GM12865 (cell line): ENCODE measurements around the gene CACNA1B.

Experiments used
- DNase-seq: peaks from one replicate; pipeline ENCODE4 v3.0.0; 2010; ENCODE audit warnings: low read depth
- H3K4me3 ChIP-seq: 2 replicates; pipeline ENCODE4 v1.5.1; 2011; ENCODE audit warnings: mild to moderate bottlenecking, low read depth, low read length, control low read depth
- TF ChIP-seq, protein P1 (sequence below): IDR thresholded peaks from 2 replicates; pipeline ENCODE4 v1.5.1; 2011; ENCODE audit warnings: low read length, control low read depth, low read depth, inconsistent platforms; ENCODE audit not compliant: insufficient read depth; ENCODE audit errors: missing control alignments

The CACNA1B gene

DNA sequence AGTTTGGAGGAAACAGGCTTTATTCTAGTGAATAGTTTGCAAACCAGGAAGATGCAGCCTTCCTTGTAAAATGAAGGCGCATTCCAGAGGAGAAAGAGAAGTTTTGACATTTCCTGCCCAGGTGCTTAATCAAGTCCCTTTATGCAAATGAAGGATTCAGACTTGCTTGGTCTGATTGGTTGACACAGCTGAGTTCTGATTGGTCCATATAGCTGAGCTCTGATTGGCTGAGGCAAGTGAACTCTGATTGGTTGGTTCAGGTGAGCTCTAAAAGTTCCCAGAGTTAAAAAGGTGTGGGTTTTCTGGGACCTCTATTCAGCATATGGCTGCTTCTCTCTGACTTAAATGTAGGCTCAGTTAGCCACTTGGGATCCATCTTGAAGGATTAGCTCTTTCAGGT lies 151.0 kb downstream of the CACNA1B start:
- DNase-seq: no peak
- TF ChIP-seq, protein P1, sequence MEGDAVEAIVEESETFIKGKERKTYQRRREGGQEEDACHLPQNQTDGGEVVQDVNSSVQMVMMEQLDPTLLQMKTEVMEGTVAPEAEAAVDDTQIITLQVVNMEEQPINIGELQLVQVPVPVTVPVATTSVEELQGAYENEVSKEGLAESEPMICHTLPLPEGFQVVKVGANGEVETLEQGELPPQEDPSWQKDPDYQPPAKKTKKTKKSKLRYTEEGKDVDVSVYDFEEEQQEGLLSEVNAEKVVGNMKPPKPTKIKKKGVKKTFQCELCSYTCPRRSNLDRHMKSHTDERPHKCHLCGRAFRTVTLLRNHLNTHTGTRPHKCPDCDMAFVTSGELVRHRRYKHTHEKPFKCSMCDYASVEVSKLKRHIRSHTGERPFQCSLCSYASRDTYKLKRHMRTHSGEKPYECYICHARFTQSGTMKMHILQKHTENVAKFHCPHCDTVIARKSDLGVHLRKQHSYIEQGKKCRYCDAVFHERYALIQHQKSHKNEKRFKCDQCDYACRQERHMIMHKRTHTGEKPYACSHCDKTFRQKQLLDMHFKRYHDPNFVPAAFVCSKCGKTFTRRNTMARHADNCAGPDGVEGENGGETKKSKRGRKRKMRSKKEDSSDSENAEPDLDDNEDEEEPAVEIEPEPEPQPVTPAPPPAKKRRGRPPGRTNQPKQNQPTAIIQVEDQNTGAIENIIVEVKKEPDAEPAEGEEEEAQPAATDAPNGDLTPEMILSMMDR: no peak
- no peak overlapping the region for H3K4me3 ChIP-seq

DNA sequence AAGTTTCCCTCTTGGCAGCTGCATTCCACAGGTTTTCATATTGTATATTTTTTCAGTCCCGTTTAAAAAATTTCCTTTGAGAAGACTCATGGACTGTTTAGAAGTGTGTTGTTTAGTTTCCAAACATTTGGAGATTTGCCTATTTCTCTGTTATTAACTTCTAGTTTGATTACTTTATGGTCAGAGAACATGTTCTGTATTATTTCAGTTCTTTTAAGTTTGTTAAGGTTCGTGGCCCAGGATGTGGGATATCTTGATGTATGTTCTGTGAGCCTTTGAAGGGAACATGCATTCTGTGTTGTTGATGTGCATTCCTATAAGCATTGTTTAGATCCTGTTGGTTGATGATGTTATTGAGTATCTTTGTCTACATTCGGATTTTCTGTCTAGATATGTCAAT lies 153.6 kb downstream of the CACNA1B start:
- TF ChIP-seq, protein P1: no peak

DNA sequence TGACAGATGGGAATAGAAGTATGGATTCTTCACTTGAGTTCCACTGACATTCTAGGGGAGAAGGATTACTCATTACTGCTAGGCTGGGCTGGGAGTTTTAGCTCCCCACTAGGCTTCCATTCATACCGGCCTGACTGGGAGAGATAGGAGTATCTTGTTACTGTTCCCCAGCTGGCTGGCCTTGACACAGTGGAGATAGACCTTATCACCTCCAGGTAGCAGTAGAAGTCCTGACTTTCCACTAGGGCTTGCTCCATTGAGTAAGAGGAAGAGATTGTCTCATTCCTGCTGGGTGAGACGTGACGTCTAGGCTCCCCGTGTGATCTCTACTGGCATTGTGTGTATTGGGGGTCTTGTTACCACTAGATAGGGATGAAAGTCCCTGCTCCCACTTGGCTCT lies 156.4 kb downstream of the CACNA1B start:
- H3K4me3 ChIP-seq: no peak overlapping the region
- DNase-seq: no peak
- TF ChIP-seq, protein P1: no peak

More for the DNA sequence above, 153.6 kb downstream of the CACNA1B start:
- H3K4me3 ChIP-seq: no peak overlapping the region
- no peak for DNase-seq

DNA sequence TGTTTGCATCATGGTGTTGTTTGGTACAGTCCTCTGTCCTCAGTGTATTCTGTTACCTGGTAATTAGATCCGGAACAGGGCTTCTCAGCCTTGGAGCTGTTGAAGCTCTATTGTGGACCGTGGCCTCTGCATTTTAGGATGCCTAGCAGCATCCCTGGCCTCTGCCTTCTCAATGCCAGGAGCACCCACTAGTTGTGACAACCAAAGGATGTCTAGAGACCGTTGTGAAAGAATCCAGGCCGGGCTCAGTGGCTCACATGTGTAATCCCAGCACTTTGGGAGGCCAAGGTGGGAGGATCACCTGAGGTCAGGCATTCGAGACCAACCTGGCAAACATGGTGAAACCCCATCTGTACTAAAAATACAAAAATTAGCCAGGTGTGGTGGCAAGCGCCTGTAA lies 159.6 kb downstream of the CACNA1B start:
- TF ChIP-seq, protein P1: no peak
- H3K4me3 ChIP-seq: no peak overlapping the region
- no peak for DNase-seq

DNA sequence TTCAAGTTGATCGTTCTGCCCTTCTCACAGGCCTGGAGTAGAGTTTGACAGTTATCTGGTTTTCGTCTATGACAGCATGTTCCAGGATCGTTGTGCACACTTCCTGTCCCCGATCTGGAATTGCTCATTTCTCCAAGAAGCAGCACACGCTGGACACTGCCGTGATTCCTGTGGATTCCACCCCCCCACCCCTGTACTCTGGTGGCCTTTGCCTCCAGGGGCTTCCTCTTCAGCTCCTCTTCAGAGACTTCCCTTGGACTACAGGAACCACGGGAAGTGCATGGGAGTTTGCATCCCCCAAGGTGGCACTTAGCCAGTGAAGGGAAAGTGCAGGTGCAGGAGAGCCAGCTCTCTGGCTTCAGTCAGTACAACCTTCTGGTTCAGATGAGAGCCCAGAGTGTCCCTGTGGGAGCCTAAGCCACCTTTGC lies 160.7 kb downstream of the CACNA1B start:
- no peak for DNase-seq
- TF ChIP-seq, protein P1: no peak
- H3K4me3 ChIP-seq: no peak overlapping the region

DNA sequence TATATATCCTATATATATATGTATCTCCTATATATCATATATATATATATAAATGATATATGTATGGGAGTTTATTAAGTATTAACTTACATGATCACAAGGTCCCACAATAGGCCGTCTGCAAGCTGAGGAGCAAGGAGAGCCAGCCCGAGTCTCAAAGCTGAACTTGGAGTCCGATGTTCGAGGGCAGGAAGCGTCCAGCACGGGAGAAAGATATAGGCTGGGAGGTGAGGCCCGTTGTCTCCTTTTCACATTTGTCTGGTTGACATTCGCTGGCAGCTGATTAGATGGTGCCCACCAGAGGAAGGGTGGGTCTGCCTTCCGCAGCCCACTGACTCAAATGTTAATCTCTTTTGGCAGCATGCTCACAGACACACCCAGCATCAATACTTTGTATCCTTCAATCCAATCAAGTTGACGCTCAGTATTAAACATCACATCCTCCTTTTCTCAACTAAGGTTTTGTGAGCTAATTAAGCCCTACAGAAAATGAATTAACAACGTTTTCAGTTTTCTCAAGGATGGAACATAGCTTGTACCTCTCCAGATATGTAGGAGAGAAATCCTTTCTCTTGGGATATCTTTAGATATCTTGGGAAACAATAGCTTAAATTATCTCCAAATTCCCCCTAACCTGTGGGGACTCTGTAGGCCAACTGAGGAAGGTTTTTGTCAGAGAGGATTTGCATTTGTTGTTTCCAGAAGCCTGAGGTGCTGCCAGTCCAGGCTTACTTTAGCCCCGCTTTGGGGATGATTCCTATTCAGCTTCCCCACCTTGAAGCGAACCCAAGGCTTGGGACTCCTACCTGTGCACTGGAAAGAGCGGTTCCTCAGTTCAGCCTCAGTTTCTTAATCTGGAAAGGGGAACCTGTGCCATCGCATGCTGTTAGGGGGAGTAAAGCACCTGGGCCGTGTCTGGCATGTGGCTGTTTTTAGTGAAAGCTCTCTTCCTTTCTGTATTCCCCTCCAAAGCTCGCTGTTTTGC lies 163.2 kb downstream of the CACNA1B start:
- TF ChIP-seq, protein P1: no peak
- no peak for DNase-seq
- H3K4me3 ChIP-seq: no peak overlapping the region
